ENCODE results near the gene CEMIP.

The CEMIP gene

DNA sequence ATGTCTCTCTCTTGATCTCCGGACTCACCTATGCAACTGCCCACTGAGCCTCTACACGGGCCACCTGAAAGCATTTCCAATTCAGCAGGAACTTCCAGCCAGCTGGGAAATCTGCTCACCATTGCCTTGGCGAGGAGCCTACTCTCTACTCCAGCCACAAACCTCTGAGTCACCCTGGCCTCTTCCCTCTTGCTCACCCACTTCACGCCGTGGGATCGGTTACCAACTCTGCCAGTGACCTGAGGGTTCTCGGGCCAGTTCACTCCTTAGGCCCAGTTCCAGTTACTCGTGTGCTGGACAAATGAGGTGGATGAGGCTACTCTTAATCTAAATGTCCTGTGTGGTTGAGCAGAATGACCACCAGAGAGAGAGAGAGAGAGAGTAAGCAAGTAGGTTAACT, 70.1 kb downstream of the CEMIP start:
- no peaks in the 10 kb centered on the region for H3K27me3 ChIP-seq
- TF ChIP-seq Cebpa-rat (IDR thresholded peaks at IDR 0.05): no peak
- H4K20me1 ChIP-seq: no peaks in the 10 kb centered on the region
- H3K9ac ChIP-seq: no peak overlapping the region
- peak overlapping the region in 5 of 11 experiments; percentile 35 to 66 (median 54); a peak in 10 of 22 replicates for H3K4me2 ChIP-seq
- H3K36me3 ChIP-seq: no peaks in the 10 kb centered on the region
- no peaks in the 10 kb centered on the region for H3K9me3 ChIP-seq (replicated peaks in 1 of 11)
- H3K4me1 ChIP-seq: peaks cover 21 to 38% (median 26%) of the 10 kb centered on the region in 10 experiments; a peak in 19 of 20 replicates
- H3K27ac ChIP-seq: peak overlapping the region in 1 of 11 experiments; percentile 13; a peak in 1 of 22 replicates
- H3K4me3 ChIP-seq: no peak overlapping the region

DNA sequence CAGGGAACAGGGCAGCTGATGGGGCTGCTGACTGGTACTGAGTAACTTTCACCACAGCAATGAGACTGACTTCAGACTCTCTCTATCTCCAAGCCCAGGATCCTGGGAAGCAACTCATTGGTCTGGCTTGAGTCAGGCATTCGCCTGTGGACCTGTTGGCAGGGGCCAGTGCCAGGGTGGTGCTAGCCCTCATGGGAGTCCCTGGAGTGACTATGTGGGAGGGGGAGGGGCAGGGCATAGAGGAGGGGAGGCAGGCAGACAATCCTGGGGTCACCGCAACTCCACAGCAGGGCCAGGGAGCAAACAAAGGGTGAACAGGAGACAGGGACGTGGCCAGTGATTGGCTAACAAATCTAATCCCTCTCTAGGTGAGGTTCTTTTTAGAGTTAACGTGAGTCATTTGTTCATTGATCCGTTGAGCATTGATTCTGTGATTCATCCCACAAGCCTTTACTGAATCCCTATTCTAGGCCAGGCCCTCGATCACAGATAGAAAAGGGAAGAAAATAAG, 71.8 kb downstream of the CEMIP start:
- no peaks in the 10 kb centered on the region for H3K9me3 ChIP-seq (replicated peaks in 1 of 11)
- H3K36me3 ChIP-seq: no peaks in the 10 kb centered on the region
- no peak overlapping the region for H3K9ac ChIP-seq
- H3K4me2 ChIP-seq: no peak overlapping the region
- H4K20me1 ChIP-seq: no peaks in the 10 kb centered on the region
- H3K27ac ChIP-seq: no peak overlapping the region
- no peak for TF ChIP-seq Cebpa-rat (IDR thresholded peaks at IDR 0.05)
- H3K4me3 ChIP-seq: no peak overlapping the region
- no peaks in the 10 kb centered on the region for H3K27me3 ChIP-seq
- peaks cover 9 to 31% (median 17%) of the 10 kb centered on the region in 10 experiments; a peak in 19 of 20 replicates for H3K4me1 ChIP-seq

DNA sequence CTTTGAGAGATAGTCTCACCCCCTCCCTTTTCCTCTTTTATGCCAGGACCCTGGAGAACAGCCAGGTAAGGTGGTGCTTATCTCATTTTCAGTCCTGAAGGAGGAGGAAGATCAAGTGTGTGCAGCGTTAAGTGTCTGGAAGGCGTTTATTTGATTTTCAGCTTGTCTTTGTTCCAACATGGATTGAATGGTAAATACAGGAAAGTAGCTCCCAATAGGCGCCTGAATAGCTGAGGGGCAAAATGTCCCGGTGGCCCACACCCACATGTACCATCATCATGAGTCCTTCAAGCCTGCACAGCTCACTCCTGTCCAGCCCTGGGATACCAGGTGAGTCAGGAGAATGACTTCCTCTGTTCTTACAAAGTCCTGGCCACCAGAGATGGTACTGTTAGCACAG, 73.5 kb downstream of the CEMIP start:
- no peak overlapping the region for H3K4me3 ChIP-seq
- H3K9me3 ChIP-seq (replicated peaks in 1 of 11): no peaks in the 10 kb centered on the region
- no peak for TF ChIP-seq Cebpa-rat (IDR thresholded peaks at IDR 0.05)
- no peak overlapping the region for H3K4me2 ChIP-seq
- no peak overlapping the region for H3K9ac ChIP-seq
- no peak overlapping the region for H3K27ac ChIP-seq
- H3K4me1 ChIP-seq: peaks cover 11 to 23% (median 17%) of the 10 kb centered on the region in 10 experiments; a peak in 19 of 20 replicates
- H4K20me1 ChIP-seq: no peaks in the 10 kb centered on the region
- no peaks in the 10 kb centered on the region for H3K36me3 ChIP-seq
- no peaks in the 10 kb centered on the region for H3K27me3 ChIP-seq

DNA sequence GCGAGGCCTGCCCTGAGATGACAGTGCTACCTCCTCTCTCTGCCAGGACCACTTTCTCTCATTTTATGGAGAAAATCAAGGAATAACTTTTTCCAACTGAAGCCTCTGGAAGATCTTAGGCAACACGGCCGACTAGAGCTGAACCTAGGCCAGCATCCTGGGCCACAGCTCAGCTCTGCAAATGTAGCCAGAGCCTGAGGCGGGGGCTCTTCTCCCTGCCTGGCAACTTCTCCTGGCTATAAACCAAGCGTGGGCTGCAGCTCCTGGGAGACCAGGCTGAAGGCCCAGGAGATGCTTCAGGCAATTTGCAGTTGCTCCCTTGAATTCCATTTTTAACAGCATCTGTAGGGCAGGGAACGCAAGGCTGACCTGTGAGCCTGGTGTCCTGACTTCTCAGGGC, 74.9 kb downstream of the CEMIP start:
- Histone ChIP-seq H4K20me1 (no peaks in the 10 kb centered on the region), H3K36me3 (no peaks in the 10 kb centered on the region), H3K27me3 (no peaks in the 10 kb centered on the region), H3K9me3 (replicated peaks in 1 of 11) (no peaks in the 10 kb centered on the region), H3K9ac (no peak overlapping the region), H3K4me1 (peaks cover 11 to 19% (median 14%) of the 10 kb centered on the region in 10 experiments; a peak in 19 of 20 replicates), H3K27ac (no peak overlapping the region), H3K4me3 (no peak overlapping the region), H3K4me2 (peak overlapping the region in 1 of 11 experiments; percentile 5; a peak in 1 of 22 replicates)
- no peak for TF ChIP-seq Cebpa-rat (IDR thresholded peaks at IDR 0.05)

DNA sequence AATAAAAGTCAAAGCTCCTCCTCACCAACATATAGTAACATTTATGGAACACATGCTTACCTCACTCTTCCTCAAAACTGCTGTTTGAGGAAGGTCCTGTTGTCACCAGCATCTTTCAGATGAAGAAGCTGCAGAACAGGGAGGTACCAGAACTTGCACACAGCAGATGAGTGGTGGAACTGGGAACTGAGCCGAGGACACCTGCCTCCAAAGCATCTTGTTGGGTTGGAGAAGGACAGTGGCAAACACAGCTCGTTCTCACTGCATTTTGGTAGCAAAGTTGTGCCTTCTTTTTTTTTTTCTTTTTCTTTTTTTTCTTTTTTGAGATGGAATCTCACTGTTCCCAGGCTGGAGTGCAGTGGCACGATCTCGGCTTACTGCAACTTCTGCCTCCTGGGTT, 76.0 kb downstream of the CEMIP start:
- Histone ChIP-seq H3K9ac (no peak overlapping the region), H3K27me3 (no peaks in the 10 kb centered on the region), H3K36me3 (no peaks in the 10 kb centered on the region), H3K27ac (no peak overlapping the region), H3K4me2 (no peak overlapping the region; a peak in 1 of 22 replicates), H3K4me1 (peaks cover under 1 to 18% (median 11%) of the 10 kb centered on the region in 10 experiments; a peak in 16 of 20 replicates), H3K4me3 (no peak overlapping the region), H4K20me1 (no peaks in the 10 kb centered on the region), H3K9me3 (replicated peaks in 1 of 11) (no peaks in the 10 kb centered on the region)
- no peak for TF ChIP-seq Cebpa-rat (IDR thresholded peaks at IDR 0.05)

DNA sequence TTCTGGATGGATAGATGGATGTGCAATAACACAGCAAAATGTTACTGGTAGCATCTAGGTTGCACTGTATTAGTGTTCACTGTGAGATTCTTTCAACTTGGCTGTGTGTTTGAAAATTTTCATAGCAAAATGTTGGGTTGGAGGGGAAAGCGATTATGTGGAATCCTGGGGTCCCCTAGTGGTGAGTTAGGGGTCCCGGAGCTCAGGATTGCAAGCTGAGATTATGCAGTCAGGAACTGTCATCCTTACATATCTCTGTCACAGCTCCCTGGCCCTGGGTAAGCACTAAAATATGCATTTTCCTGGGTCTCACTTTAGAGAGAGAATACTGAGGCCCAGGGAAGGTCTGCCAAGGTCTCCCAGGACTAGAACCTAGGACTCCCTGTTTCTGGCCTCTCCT, 77.2 kb downstream of the CEMIP start:
- Histone ChIP-seq H3K4me2 (peak overlapping the region in 8 of 11 experiments; percentile 19 to 71 (median 46); a peak in 13 of 22 replicates), H3K27me3 (no peaks in the 10 kb centered on the region), H3K27ac (no peak overlapping the region), H3K4me3 (no peak overlapping the region), H4K20me1 (no peaks in the 10 kb centered on the region), H3K9me3 (replicated peaks in 1 of 11) (no peaks in the 10 kb centered on the region), H3K36me3 (no peaks in the 10 kb centered on the region), H3K9ac (0 out of 22 replicates have a peak overlapping the region, but pooled peaks of 1 of the 11 experiments have one; percentile 20), H3K4me1 (peaks cover 0 to 18% (median 11%) of the 10 kb centered on the region in 10 experiments; a peak in 12 of 20 replicates)
- no peak for TF ChIP-seq Cebpa-rat (IDR thresholded peaks at IDR 0.05)

DNA sequence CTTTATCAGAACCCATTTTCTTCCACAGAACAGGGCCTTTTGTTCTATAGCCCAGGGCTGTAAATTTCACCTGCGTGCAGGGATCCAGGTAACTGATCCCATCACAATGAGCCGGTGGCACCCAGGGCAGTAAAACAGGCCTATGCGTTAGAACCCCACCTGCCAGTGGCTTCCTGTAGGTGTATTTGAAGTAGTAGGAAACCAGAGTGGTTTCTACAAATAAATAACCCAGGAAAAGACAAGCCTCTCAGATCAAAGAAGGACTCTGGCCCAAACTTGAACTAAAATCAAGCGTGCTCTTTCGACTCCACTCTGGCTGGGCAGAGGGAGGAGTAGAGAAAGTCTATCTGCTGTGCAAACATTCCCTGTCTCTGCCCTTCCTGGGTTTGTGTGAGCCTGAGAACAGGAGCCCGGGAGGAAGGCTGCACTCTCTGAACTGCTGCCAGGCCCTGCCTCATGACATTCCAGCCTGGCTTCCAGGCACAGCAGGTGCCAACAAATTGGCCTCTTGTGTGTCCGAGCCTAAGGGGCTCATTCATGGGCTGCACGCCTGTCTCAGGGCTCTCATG, 77.7 kb downstream of the CEMIP start:
- no peaks in the 10 kb centered on the region for H3K36me3 ChIP-seq
- no peaks in the 10 kb centered on the region for H4K20me1 ChIP-seq
- peaks cover 0 to 18% (median 11%) of the 10 kb centered on the region in 10 experiments; a peak in 12 of 20 replicates for H3K4me1 ChIP-seq
- no peak overlapping the region for H3K4me3 ChIP-seq
- H3K27ac ChIP-seq: no peak overlapping the region
- no peaks in the 10 kb centered on the region for H3K27me3 ChIP-seq
- H3K9me3 ChIP-seq (replicated peaks in 1 of 11): no peaks in the 10 kb centered on the region
- peak overlapping the region in 3 of 11 experiments; percentile 16 to 27 (median 20); a peak in 2 of 22 replicates for H3K9ac ChIP-seq
- no peak for TF ChIP-seq Cebpa-rat (IDR thresholded peaks at IDR 0.05)
- peak overlapping the region in 9 of 11 experiments; percentile 5 to 71 (median 45); a peak in 14 of 22 replicates for H3K4me2 ChIP-seq

DNA sequence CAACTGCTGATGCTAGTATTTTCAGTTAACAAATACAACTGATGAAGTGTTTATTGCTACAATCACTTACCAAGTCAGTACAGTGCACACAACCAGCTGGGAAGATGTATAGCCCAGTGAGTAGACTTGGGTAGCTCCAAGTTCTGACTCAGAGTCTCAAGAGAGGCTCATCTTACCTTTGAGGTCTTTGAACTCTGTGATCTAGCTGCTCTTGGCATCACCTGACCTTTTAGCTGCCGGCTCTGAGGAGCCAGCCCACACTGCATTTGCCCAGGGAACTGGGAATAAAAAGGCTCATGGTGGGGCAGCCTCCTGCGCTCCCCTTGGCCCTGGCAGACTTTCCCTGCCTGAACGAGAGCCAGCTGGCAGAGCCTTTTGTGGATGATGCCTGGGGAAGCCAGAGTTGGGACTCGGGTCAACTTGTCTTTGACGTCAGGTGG, 82.6 kb downstream of the CEMIP start:
- Histone ChIP-seq H3K9me3 (replicated peaks in 1 of 11) (no peaks in the 10 kb centered on the region), H3K4me1 (peaks cover 5 to 25% (median 21%) of the 10 kb centered on the region in 10 experiments; a peak in 19 of 20 replicates)
- TF ChIP-seq Cebpa-rat (IDR thresholded peaks at IDR 0.05): no peak

DNA sequence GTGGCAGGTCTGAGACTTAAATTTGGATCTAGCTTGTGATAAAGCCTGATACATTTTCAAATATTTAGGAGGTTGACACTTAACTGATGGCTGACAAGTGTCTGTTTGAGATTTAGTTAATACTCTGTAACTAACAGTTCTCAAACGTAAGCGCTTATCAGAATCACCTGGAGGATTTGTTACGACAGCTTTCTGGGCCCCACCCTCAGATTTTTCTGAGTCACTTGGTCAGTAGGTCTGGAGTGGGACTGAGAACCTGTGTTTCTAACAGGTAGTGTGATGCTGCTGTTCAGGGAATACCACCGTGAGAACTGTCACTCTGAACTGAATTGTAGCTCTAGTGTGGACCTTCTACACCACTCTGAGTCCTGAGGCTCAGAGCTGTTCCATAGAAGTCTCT, 85.5 kb downstream of the CEMIP start:
- Histone ChIP-seq H4K20me1 (no peaks in the 10 kb centered on the region), H3K4me3 (no peak overlapping the region), H3K9ac (no peak overlapping the region), H3K27ac (no peak overlapping the region), H3K36me3 (no peaks in the 10 kb centered on the region), H3K9me3 (replicated peaks in 1 of 11) (no peaks in the 10 kb centered on the region), H3K4me1 (peaks cover 6 to 36% (median 28%) of the 10 kb centered on the region in 10 experiments; a peak in 19 of 20 replicates), H3K4me2 (no peak overlapping the region), H3K27me3 (no peaks in the 10 kb centered on the region)
- TF ChIP-seq Cebpa-rat (IDR thresholded peaks at IDR 0.05): no peak

More for the DNA sequence above, 82.6 kb downstream of the CEMIP start:
- H3K9ac ChIP-seq: no peak overlapping the region
- no peak overlapping the region for H3K27ac ChIP-seq
- no peaks in the 10 kb centered on the region for H3K27me3 ChIP-seq
- no peak overlapping the region for H3K4me3 ChIP-seq
- no peaks in the 10 kb centered on the region for H3K36me3 ChIP-seq
- no peaks in the 10 kb centered on the region for H4K20me1 ChIP-seq
- H3K4me2 ChIP-seq: no peak overlapping the region

All from BLaER1 treated with 17β-estradiol and CSF1 and Interleukin-3, amounts not matched to agents 10 nM and 100 nM (cell line).